ENCODE results near the gene PTPN1. TPM values are rescaled to one million over a fixed set of nuclear protein-coding genes. Genes with fewer than 3 reads are reported as not detected.
A peak's percentile ranks its signal among the peaks of the same experiment; 100 is the strongest.

PTPN1 gene
- polyA plus RNA-seq, 3 donors, result 12.4 to 21.4 (median 19.1) TPM

GRCh38 chr20:50583442-50584150 lies 73.4 kb downstream of the PTPN1 start:
- intact Hi-C loops (cut with micrococcal nuclease), result loop anchor here in 1 of 2 donors (10.0 kb wide), 1 partner anchor 609 kb away; no protein-coding TSS in a partner anchor
- Mint-ChIP-seq H3K4me3 (no peak overlapping the region), H3K27me3 (ENCODE audit: low read depth in 3 of 3) (no peaks in the 10 kb centered on the region), H3K9me3 (no peaks in the 10 kb centered on the region), H3K27ac (no peak overlapping the region), H3K4me1 (no peaks in the 10 kb centered on the region), H3K36me3 (peaks cover 84 to 98% of the 10 kb centered on the region in 2 donors)
- Histone ChIP-seq H3K4me2 (replicated peaks; ENCODE audit: extremely low read depth, low read length, poor library complexity, severe bottlenecking) (no peak overlapping the region), H4K20me1 (ENCODE audit: insufficient read depth, low read length) (peaks cover 41% of the 10 kb centered on the region), H2AFZ (ENCODE audit: insufficient read depth, low read depth, low read length, poor library complexity, severe bottlenecking) (no peak overlapping the region), H3K79me2 (ENCODE audit: insufficient read depth, low read length) (no peaks in the 10 kb centered on the region), H3K27ac (ENCODE audit: low read depth in 1 of 2, low read length in 2 of 2) (no peak overlapping the region), H3K9ac (ENCODE audit: insufficient read depth, low read length, poor library complexity, severe bottlenecking) (no peak overlapping the region), H3K4me3 (replicated peaks in 1 of 3; ENCODE audit: low read depth in 2 of 3, low read length in 3 of 3) (no peak overlapping the region), H3K4me1 (ENCODE audit: control insufficient read depth in 1 of 2, insufficient read depth in 2 of 2, low read length in 2 of 2) (no peaks in the 10 kb centered on the region), H3K36me3 (replicated peaks in 1 of 2; ENCODE audit: control insufficient read depth in 1 of 2, insufficient read depth in 2 of 2, low read length in 2 of 2) (peaks cover 90 to 93% of the 10 kb centered on the region in 2 donors), H3K9me3 (replicated peaks in 1 of 2; ENCODE audit: control insufficient read depth in 1 of 2, insufficient read depth in 1 of 2, low read length in 2 of 2) (no peaks in the 10 kb centered on the region), H3K27me3 (ENCODE audit: control insufficient read depth in 2 of 2, insufficient read depth in 2 of 2, low read length in 2 of 2) (no peaks in the 10 kb centered on the region)
- TF ChIP-seq, protein P1, sequence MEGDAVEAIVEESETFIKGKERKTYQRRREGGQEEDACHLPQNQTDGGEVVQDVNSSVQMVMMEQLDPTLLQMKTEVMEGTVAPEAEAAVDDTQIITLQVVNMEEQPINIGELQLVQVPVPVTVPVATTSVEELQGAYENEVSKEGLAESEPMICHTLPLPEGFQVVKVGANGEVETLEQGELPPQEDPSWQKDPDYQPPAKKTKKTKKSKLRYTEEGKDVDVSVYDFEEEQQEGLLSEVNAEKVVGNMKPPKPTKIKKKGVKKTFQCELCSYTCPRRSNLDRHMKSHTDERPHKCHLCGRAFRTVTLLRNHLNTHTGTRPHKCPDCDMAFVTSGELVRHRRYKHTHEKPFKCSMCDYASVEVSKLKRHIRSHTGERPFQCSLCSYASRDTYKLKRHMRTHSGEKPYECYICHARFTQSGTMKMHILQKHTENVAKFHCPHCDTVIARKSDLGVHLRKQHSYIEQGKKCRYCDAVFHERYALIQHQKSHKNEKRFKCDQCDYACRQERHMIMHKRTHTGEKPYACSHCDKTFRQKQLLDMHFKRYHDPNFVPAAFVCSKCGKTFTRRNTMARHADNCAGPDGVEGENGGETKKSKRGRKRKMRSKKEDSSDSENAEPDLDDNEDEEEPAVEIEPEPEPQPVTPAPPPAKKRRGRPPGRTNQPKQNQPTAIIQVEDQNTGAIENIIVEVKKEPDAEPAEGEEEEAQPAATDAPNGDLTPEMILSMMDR (IDR thresholded peaks at IDR 0.05), result no peak
- DNase-seq, result no peak
- 99% methylated on average over 14 of the region's 15 CpGs for WGBS (ENCODE audit: insufficient coverage)

GRCh38 chr20:50584687-50585086 lies 74.5 kb downstream of the PTPN1 start:
- Histone ChIP-seq H3K4me2 (replicated peaks; ENCODE audit: extremely low read depth, low read length, poor library complexity, severe bottlenecking) (no peak overlapping the region), H3K27ac (ENCODE audit: low read depth in 1 of 2, low read length in 2 of 2) (no peak overlapping the region), H3K9ac (ENCODE audit: insufficient read depth, low read length, poor library complexity, severe bottlenecking) (no peak overlapping the region), H4K20me1 (ENCODE audit: insufficient read depth, low read length) (peaks cover 30% of the 10 kb centered on the region), H3K9me3 (replicated peaks in 1 of 2; ENCODE audit: control insufficient read depth in 1 of 2, insufficient read depth in 1 of 2, low read length in 2 of 2) (no peaks in the 10 kb centered on the region), H3K36me3 (replicated peaks in 1 of 2; ENCODE audit: control insufficient read depth in 1 of 2, insufficient read depth in 2 of 2, low read length in 2 of 2) (peaks cover 79 to 88% of the 10 kb centered on the region in 2 donors), H3K4me1 (ENCODE audit: control insufficient read depth in 1 of 2, insufficient read depth in 2 of 2, low read length in 2 of 2) (no peaks in the 10 kb centered on the region), H3K4me3 (replicated peaks in 1 of 3; ENCODE audit: low read depth in 2 of 3, low read length in 3 of 3) (no peak overlapping the region), H3K27me3 (ENCODE audit: control insufficient read depth in 2 of 2, insufficient read depth in 2 of 2, low read length in 2 of 2) (no peaks in the 10 kb centered on the region), H3K79me2 (ENCODE audit: insufficient read depth, low read length) (no peaks in the 10 kb centered on the region), H2AFZ (ENCODE audit: insufficient read depth, low read depth, low read length, poor library complexity, severe bottlenecking) (no peak overlapping the region)
- intact Hi-C loops (cut with micrococcal nuclease), result loop anchor here in 1 of 2 donors (10.0 kb wide), 1 partner anchor 610 kb away; no protein-coding TSS in a partner anchor
- TF ChIP-seq, protein P1 (IDR thresholded peaks at IDR 0.05), result no peak
- WGBS (ENCODE audit: insufficient coverage), result no CpG with 5 or more reads among the region's 2 CpGs
- Mint-ChIP-seq H3K4me3 (no peak overlapping the region), H3K4me1 (no peaks in the 10 kb centered on the region), H3K27ac (peak overlapping the region in 1 of 7 donors; percentile 27), H3K27me3 (ENCODE audit: low read depth in 3 of 3) (no peaks in the 10 kb centered on the region), H3K36me3 (peaks cover 76 to 98% of the 10 kb centered on the region in 2 donors), H3K9me3 (no peaks in the 10 kb centered on the region)
- DNase-seq, result no peak
